ENCODE data around the gene VASH2. TPM values are rescaled to one million over a fixed set of nuclear protein-coding genes. Genes with fewer than 3 reads are reported as not detected.

The VASH2 gene
- total RNA-seq, 3 donors from 2014 or later = 2.3 to 4.0 (median 2.9) TPM

DNA sequence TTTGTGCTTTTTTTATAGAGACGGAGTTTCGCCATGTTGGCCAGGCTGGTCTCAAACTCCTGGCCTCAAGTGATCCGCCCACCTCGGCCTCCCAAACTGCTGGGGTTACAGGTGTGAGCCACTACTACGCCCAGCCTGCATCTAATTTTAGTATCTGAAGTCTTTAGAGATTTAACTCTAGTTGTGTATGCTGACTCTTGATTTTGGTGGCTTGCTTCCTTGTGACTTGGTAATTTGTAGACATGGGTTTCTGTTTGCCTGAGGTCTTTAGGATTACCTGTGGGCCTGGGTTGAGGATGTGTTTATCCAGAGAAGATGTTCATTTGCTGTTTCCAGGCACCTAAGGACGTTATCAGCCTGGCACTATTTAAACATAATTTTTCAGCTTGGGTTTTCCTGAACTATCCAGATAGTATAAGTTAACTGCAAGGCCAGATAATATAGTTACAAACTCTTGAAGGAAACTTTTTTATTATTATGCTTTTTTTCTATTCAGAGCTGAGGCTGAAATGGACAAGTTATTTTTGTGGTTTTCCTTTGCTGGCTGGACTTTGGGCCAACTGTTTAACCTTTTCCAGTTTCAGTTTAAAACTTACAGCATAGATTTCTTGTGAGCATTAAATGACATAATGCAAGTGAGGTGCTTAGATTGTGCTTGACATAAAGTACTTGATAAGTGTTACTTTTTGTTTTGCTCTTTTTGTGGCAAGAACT lies 7.5 kb upstream of the VASH2 start:
- no peak overlapping the region for H3K27ac ChIP-seq
- H3K4me1 ChIP-seq = no peaks in the 10 kb centered on the region
- H3K27me3 ChIP-seq = no peaks in the 10 kb centered on the region
- no peak overlapping the region for H3K4me3 ChIP-seq
- H3K36me3 ChIP-seq = no peaks in the 10 kb centered on the region
- H3K9me3 ChIP-seq = no peaks in the 10 kb centered on the region
- DNase-seq (ENCODE audit: low spot score in 2 of 2) = no peak
- intact Hi-C loops (cut with DNase I; ENCODE audit: low total_unique reads) = no loop called here
- TF ChIP-seq POLR2A (IDR thresholded peaks at IDR 0.05) (no peak), POLR2AphosphoS5 (IDR thresholded peaks at IDR 0.05) (no peak)
- TF ChIP-seq, protein P1, sequence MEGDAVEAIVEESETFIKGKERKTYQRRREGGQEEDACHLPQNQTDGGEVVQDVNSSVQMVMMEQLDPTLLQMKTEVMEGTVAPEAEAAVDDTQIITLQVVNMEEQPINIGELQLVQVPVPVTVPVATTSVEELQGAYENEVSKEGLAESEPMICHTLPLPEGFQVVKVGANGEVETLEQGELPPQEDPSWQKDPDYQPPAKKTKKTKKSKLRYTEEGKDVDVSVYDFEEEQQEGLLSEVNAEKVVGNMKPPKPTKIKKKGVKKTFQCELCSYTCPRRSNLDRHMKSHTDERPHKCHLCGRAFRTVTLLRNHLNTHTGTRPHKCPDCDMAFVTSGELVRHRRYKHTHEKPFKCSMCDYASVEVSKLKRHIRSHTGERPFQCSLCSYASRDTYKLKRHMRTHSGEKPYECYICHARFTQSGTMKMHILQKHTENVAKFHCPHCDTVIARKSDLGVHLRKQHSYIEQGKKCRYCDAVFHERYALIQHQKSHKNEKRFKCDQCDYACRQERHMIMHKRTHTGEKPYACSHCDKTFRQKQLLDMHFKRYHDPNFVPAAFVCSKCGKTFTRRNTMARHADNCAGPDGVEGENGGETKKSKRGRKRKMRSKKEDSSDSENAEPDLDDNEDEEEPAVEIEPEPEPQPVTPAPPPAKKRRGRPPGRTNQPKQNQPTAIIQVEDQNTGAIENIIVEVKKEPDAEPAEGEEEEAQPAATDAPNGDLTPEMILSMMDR (IDR thresholded peaks at IDR 0.05) = no peak

DNA sequence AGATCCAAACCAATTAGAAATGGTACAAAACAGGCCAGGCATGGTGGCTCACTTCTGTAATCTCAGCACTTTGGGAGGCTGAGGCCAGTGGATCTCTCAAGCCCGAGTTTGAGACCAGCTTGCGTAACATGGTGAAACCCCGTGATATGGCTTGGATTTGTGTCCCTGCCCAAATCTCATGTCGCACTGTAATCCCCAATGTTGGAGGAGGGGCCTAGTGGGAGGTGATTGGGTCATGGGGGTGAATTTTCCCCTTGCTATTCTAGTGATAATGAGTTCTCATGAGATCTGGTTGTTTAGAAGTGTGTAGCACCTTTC lies 7.0 kb upstream of the VASH2 start:
- Histone ChIP-seq H3K36me3 (no peaks in the 10 kb centered on the region), H3K4me3 (no peak overlapping the region), H3K27ac (no peak overlapping the region), H3K9me3 (no peaks in the 10 kb centered on the region), H3K27me3 (no peaks in the 10 kb centered on the region), H3K4me1 (no peaks in the 10 kb centered on the region)
- TF ChIP-seq POLR2AphosphoS5 (IDR thresholded peaks at IDR 0.05) = no peak
- TF ChIP-seq, protein P1 (IDR thresholded peaks at IDR 0.05) = no peak
- no peak for TF ChIP-seq POLR2A (IDR thresholded peaks at IDR 0.05)
- intact Hi-C loops (cut with DNase I; ENCODE audit: low total_unique reads) = no loop called here
- no peak for DNase-seq (ENCODE audit: low spot score in 2 of 2)

DNA sequence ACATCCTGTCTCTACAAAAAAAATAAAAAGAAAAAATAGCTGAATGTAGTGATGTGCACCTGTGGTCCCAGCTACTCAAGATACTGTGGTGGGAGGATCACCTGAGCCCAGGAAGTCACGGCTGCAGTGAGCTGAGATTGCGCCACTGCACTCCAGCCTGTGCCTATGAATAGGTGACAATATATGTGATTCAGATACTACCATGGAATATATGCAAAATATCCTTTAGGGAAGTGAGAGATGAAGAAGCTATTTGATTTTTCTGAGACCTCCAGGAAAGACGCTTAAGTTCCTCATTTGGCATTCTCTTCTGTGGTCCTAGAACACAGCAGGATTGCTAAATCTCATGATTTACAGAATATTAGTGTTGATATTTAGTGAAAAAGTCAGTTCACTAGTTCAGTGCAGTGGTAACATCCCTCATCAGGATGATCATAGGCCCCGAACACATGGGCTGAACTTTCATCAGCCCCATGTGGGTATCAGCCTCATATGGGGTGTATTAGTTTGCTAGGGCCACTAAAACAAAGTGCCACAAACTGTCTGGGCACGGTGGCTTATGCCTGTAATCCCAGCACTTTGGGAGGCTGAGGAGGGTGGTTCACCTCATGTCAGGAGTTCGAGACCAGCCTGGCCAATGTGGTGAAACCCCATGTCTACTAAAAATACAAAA lies 6.0 kb upstream of the VASH2 start:
- no peak for DNase-seq (ENCODE audit: low spot score in 2 of 2)
- Histone ChIP-seq H3K4me1 (no peaks in the 10 kb centered on the region), H3K4me3 (no peak overlapping the region), H3K27me3 (no peaks in the 10 kb centered on the region), H3K36me3 (no peaks in the 10 kb centered on the region), H3K27ac (no peak overlapping the region), H3K9me3 (no peaks in the 10 kb centered on the region)
- TF ChIP-seq POLR2A (IDR thresholded peaks at IDR 0.05) (no peak), POLR2AphosphoS5 (IDR thresholded peaks at IDR 0.05) (no peak)
- TF ChIP-seq, protein P1 (IDR thresholded peaks at IDR 0.05) = no peak
- intact Hi-C loops (cut with DNase I; ENCODE audit: low total_unique reads) = no loop called here

DNA sequence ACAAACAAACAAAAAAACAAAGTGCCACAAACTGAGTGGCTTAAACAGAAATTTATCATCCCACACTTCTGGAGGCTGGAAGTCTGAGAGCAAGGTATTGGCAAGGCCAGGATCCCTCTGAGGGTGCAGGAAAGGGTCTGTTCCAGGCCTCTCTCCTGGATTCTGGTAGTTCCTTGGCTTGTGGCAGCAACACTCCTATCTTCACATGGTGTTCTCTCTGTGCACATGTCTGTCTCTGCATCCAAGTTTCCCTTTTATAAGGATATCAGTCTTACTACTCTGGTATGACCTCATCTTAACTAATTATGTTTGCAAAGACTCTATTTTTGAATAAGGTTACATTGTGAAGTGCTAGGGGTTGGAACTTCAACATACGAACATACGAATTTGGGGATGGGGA lies 5.3 kb upstream of the VASH2 start:
- TF ChIP-seq, protein P1 (IDR thresholded peaks at IDR 0.05) = no peak
- TF ChIP-seq POLR2AphosphoS5 (IDR thresholded peaks at IDR 0.05) (no peak), POLR2A (IDR thresholded peaks at IDR 0.05) (no peak)
- Histone ChIP-seq H3K4me3 (no peak overlapping the region), H3K27me3 (no peaks in the 10 kb centered on the region), H3K36me3 (no peaks in the 10 kb centered on the region), H3K9me3 (no peaks in the 10 kb centered on the region), H3K4me1 (no peaks in the 10 kb centered on the region), H3K27ac (no peak overlapping the region)
- DNase-seq (ENCODE audit: low spot score in 2 of 2) = no peak
- intact Hi-C loops (cut with DNase I; ENCODE audit: low total_unique reads) = no loop called here

DNA sequence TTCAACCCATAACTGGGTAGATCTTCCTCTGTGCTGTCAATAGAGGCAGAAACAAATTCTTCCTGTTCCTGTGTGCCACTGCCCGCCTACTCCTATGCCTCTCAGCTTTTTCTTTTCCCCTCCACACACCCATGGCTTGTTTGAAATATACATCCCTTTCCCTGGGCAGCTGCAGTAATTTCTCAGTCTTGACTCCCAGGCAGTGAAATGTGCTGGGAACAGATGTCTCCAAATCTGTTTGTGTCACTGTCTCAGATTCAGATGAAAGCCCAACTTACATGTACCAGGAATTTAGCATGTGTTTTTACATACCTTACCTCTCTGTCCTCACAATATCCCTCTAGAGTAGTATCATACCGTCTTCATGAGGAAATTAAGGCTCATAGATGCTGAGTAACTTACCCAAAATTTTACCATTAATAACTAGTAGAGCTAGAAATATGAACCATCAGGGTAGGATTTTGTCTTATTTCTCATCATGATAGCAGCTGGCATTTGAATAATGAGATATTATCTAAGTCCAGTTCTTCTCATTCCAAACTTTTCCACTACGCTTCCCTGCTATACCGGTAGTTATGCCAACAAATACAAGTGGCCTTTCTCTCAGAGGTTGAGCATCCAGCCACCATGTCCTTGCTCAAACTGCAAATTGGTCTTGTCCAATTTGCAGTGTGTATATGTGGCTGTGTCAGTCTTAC lies 4.7 kb upstream of the VASH2 start:
- Histone ChIP-seq H3K36me3 (no peaks in the 10 kb centered on the region), H3K4me3 (no peak overlapping the region), H3K9me3 (no peaks in the 10 kb centered on the region), H3K27me3 (no peaks in the 10 kb centered on the region), H3K4me1 (no peaks in the 10 kb centered on the region), H3K27ac (no peak overlapping the region)
- TF ChIP-seq, protein P1 (IDR thresholded peaks at IDR 0.05) = no peak
- TF ChIP-seq POLR2A (IDR thresholded peaks at IDR 0.05) = no peak
- no peak for TF ChIP-seq POLR2AphosphoS5 (IDR thresholded peaks at IDR 0.05)
- no peak for DNase-seq (ENCODE audit: low spot score in 2 of 2)
- intact Hi-C loops (cut with DNase I; ENCODE audit: low total_unique reads) = no loop called here

Measured in breast epithelium (tissue), 4 donors.